GM23248 (cell line): ENCODE measurements around the gene ZNF613. TPM values are rescaled to one million over a fixed set of nuclear protein-coding genes. Genes with fewer than 3 reads are reported as not detected.
"Not testable (repeated sequence)": the region's sequence is repeated elsewhere in the genome, so short reads cannot be mapped to it uniquely, and the experiment has no call there.

Experiments
- DNase-seq: peaks from one replicate; pipeline ENCODE4 v3.0.0-alpha.2; 2015
- H2AFZ ChIP-seq: fragments of 200-600 bp; sonication (generic); 2 replicates; pipeline ENCODE4 v1.6.1; 2016; ENCODE audit warnings: antibody characterized with exemption
- H3F3A ChIP-seq: fragments of 200-600 bp; sonication (generic); 2 replicates; pipeline ENCODE4 v1.6.1; 2016; ENCODE audit warnings: mild to moderate bottlenecking, antibody characterized with exemption, mixed run types; ENCODE audit not compliant: insufficient read depth
- H3K27ac ChIP-seq: fragments of 200-600 bp; sonication (generic); 2 replicates; pipeline ENCODE4 v1.5.1; 2016; ENCODE audit warnings: mild to moderate bottlenecking
- H3K27me3 ChIP-seq: fragments of 200-600 bp; sonication (generic); replicated peaks from 2 replicates; pipeline ENCODE4 v1.6.1; 2016; ENCODE audit warnings: mild to moderate bottlenecking; ENCODE audit not compliant: insufficient read depth
- H3K36me3 ChIP-seq: fragments of 200-600 bp; sonication (generic); 2 replicates; pipeline ENCODE4 v1.6.1; 2016; ENCODE audit warnings: low read depth, mild to moderate bottlenecking
- H3K4me1 ChIP-seq: fragments of 200-600 bp; sonication (generic); 2 replicates; pipeline ENCODE4 v1.6.1; 2016; ENCODE audit warnings: mild to moderate bottlenecking; ENCODE audit not compliant: insufficient read depth
- H3K4me2 ChIP-seq: fragments of 200-600 bp; sonication (generic); one replicate; pipeline ENCODE4 v1.6.1; 2016; ENCODE audit warnings: mild to moderate bottlenecking; ENCODE audit not compliant: unreplicated experiment
- H3K4me3 ChIP-seq: fragments of 200-600 bp; sonication (generic); 2 replicates; pipeline ENCODE4 v1.5.1; 2016; ENCODE audit warnings: mild to moderate bottlenecking
- H3K79me2 ChIP-seq: fragments of 200-600 bp; sonication (generic); 2 replicates; pipeline ENCODE4 v1.6.1; 2016; ENCODE audit warnings: mild to moderate bottlenecking; ENCODE audit not compliant: insufficient read depth
- H3K9ac ChIP-seq: fragments of 200-600 bp; sonication (generic); 2 replicates; pipeline ENCODE4 v1.6.1; 2016; ENCODE audit warnings: mild to moderate bottlenecking
- H3K9me2 ChIP-seq: fragments of 200-600 bp; sonication (generic); 2 replicates; pipeline ENCODE4 v1.6.1; 2016; ENCODE audit warnings: mixed run types, mild to moderate bottlenecking, moderate library complexity; ENCODE audit not compliant: insufficient read depth
- H3K9me3 ChIP-seq: fragments of 200-600 bp; sonication (generic); one replicate; pipeline ENCODE4 v1.6.1; 2017; ENCODE audit warnings: low read depth
- H4K20me1 ChIP-seq: fragments of 200-600 bp; sonication (generic); 2 replicates; pipeline ENCODE4 v1.6.0; 2016; ENCODE audit not compliant: insufficient read depth
- EZH2 ChIP-seq: fragments of 200-600 bp; sonication (generic); IDR thresholded peaks from 2 replicates; pipeline ENCODE4 v1.6.1; 2018; ENCODE audit warnings: antibody characterized with exemption, mild to moderate bottlenecking; ENCODE audit not compliant: insufficient read depth, poor library complexity, severe bottlenecking
- EZH2phosphoT487 ChIP-seq: fragments of 200-600 bp; sonication (generic); IDR thresholded peaks from 2 replicates; pipeline ENCODE4 v1.6.1; 2018; ENCODE audit warnings: antibody characterized with exemption, moderate library complexity, mild to moderate bottlenecking, low read depth; ENCODE audit not compliant: insufficient read depth
- WGBS, 2 experiments: methylation state at CpG; one replicate each; pipeline ENCODE4 v1.1.6; 2015 to 2017; ENCODE audit warnings: low lambda C conversion rate in 2 of 2, low coverage in 1 of 2; ENCODE audit errors: missing lambda C conversion rate in 2 of 2; 5-methylcytosine and 5-hydroxymethylcytosine counted together
- in situ Hi-C: fragments of 300-500 bp; cut with MboI; formaldehyde crosslinking; loops from 2 replicates; pipeline ENCODE4 v1.15.0; 2020
- polyA plus RNA-seq: library from polyadenylated mRNA; unstranded; fragments of >200 nt; fragmentation: Nextera tagmentation; extraction: Ambion mirVana; gene quantifications from 2 replicates; pipeline ENCODE4 v1.2.1, GENCODE V29; 2016
- total RNA-seq: library from RNA; depleted of rRNA; stranded (reverse); fragments of >200 nt; shearing (Covaris generic); gene quantifications from 2 replicates; pipeline ENCODE4 v1.2.3, GENCODE V29; 2014

The ZNF613 gene
- total and polyA plus RNA-seq, 2 experiments from 2014 or later = 3.6 to 7.1 TPM

- H3K9me2 ChIP-seq = no peaks in the 10 kb centered on the region
- H3K4me3 ChIP-seq = no peak overlapping the region
- TF ChIP-seq EZH2 (no peak), EZH2phosphoT487 (no peak)
- no peak overlapping the region for H3K4me2 ChIP-seq
- H3K27ac ChIP-seq = no peak overlapping the region
- no peaks in the 10 kb centered on the region for H3K9me3 ChIP-seq
- in situ Hi-C loops = no loop called here
- H2AFZ ChIP-seq = no peak overlapping the region
- H3K27me3 ChIP-seq = no peaks in the 10 kb centered on the region
- H3F3A ChIP-seq = no peaks in the 10 kb centered on the region
- H3K79me2 ChIP-seq = no peaks in the 10 kb centered on the region
- no peaks in the 10 kb centered on the region for H3K4me1 ChIP-seq
- DNase-seq = peak; percentile 8
- WGBS, 2 experiments = 93 to 94% methylated on average over 7 of the region's 7 CpGs
- no peaks in the 10 kb centered on the region for H4K20me1 ChIP-seq
- H3K9ac ChIP-seq = no peak overlapping the region
- H3K36me3 ChIP-seq = peaks cover 69% of the 10 kb centered on the region
Measured at GRCh38 chr19:51944798-51945552, 17.7 kb downstream of the ZNF613 start.

GRCh38 chr19:51946602-51947001 is 19.3 kb downstream of the ZNF613 start:
- WGBS, 2 experiments = 86 to 90% methylated on average over 1 of the region's 1 CpG
- Histone ChIP-seq H3K4me3 (no peak overlapping the region), H3K9me2 (no peaks in the 10 kb centered on the region), H3K36me3 (peaks cover 54% of the 10 kb centered on the region), H3K4me1 (no peaks in the 10 kb centered on the region), H3K9me3 (no peaks in the 10 kb centered on the region), H3K4me2 (no peak overlapping the region), H2AFZ (no peak overlapping the region), H3K79me2 (no peaks in the 10 kb centered on the region), H3K27ac (no peak overlapping the region), H3K27me3 (no peaks in the 10 kb centered on the region), H4K20me1 (no peaks in the 10 kb centered on the region), H3K9ac (no peak overlapping the region), H3F3A (no peaks in the 10 kb centered on the region)
- TF ChIP-seq EZH2phosphoT487 (no peak), EZH2 (no peak)
- no peak for DNase-seq
- in situ Hi-C loops = no loop called here

- Histone ChIP-seq H3K4me1 (no peaks in the 10 kb centered on the region), H3K9me2 (no peaks in the 10 kb centered on the region), H4K20me1 (no peaks in the 10 kb centered on the region), H3K4me2 (peak overlapping the region; percentile 36), H2AFZ (peak overlapping the region; percentile 86), H3F3A (no peaks in the 10 kb centered on the region), H3K9me3 (no peaks in the 10 kb centered on the region), H3K27ac (peak overlapping the region; percentile 18), H3K27me3 (no peaks in the 10 kb centered on the region), H3K36me3 (peaks cover 32% of the 10 kb centered on the region), H3K4me3 (peak overlapping the region; percentile 67), H3K9ac (peak overlapping the region; percentile 71), H3K79me2 (no peaks in the 10 kb centered on the region)
- WGBS, 2 experiments = 10 to 15% methylated on average over 25 of the region's 25 CpGs
- in situ Hi-C loops = no loop called here
- DNase-seq = peak; percentile 57
- no peak for TF ChIP-seq EZH2phosphoT487
- TF ChIP-seq EZH2 = no peak
Measured at GRCh38 chr19:51948975-51949374, 21.7 kb downstream of the ZNF613 start.

- 68 to 76% methylated on average over 4 of the region's 4 CpGs for WGBS, 2 experiments
- H2AFZ ChIP-seq, H3F3A ChIP-seq, in situ Hi-C loops, H3K9me2 ChIP-seq, H3K79me2 ChIP-seq, H3K4me2 ChIP-seq, H3K4me3 ChIP-seq, DNase-seq, H3K4me1 ChIP-seq, H3K27ac ChIP-seq, H3K9ac ChIP-seq, H4K20me1 ChIP-seq, H3K9me3 ChIP-seq, H3K27me3 ChIP-seq, H3K36me3 ChIP-seq: not testable (repeated sequence)
Measured at GRCh38 chr19:51957846-51958245, 30.6 kb downstream of the ZNF613 start.

GRCh38 chr19:51959791-51960190 is 32.5 kb downstream of the ZNF613 start:
- no peaks in the 10 kb centered on the region for H3K79me2 ChIP-seq
- H3K36me3 ChIP-seq = peaks cover 13% of the 10 kb centered on the region; the same call in 1 of the 2 replicates
- DNase-seq = no peak
- no peak for TF ChIP-seq EZH2
- TF ChIP-seq EZH2phosphoT487 = no peak
- no peak overlapping the region for H3K9ac ChIP-seq
- no peaks in the 10 kb centered on the region for H3F3A ChIP-seq
- 87 to 95% methylated on average over 4 of the region's 4 CpGs for WGBS, 2 experiments
- H3K27me3 ChIP-seq = no peaks in the 10 kb centered on the region
- in situ Hi-C loops = no loop called here
- H3K9me2 ChIP-seq = no peaks in the 10 kb centered on the region
- H4K20me1 ChIP-seq = no peaks in the 10 kb centered on the region
- H3K4me1 ChIP-seq = no peaks in the 10 kb centered on the region
- H2AFZ ChIP-seq = no peak overlapping the region
- no peak overlapping the region for H3K4me2 ChIP-seq
- no peaks in the 10 kb centered on the region for H3K9me3 ChIP-seq
- H3K27ac ChIP-seq = no peak overlapping the region
- H3K4me3 ChIP-seq = no peak overlapping the region

GRCh38 chr19:51960621-51961233 is 33.5 kb downstream of the ZNF613 start:
- in situ Hi-C loops, H3K4me3 ChIP-seq, H3K4me2 ChIP-seq, DNase-seq, H3K9ac ChIP-seq, H3K9me2 ChIP-seq, H3F3A ChIP-seq, H3K27me3 ChIP-seq, H3K79me2 ChIP-seq, H3K9me3 ChIP-seq, H3K4me1 ChIP-seq, H3K27ac ChIP-seq, H4K20me1 ChIP-seq, H2AFZ ChIP-seq: not testable (repeated sequence)
- H3K36me3 ChIP-seq = peaks cover 23% of the 10 kb centered on the region
- 85 to 92% methylated on average over 7 of the region's 7 CpGs for WGBS, 2 experiments
